Breast epithelium (tissue), 4 donors: ENCODE data around the gene CEACAM19. TPM values are rescaled to one million over a fixed set of nuclear protein-coding genes. Genes with fewer than 3 reads are reported as not detected.

Experiments
- DNase-seq, 2 donors: peaks; one replicate each; pipeline ENCODE4 v3.0.0-alpha.2; 2019; ENCODE audit warnings: low spot score in 2 of 2
- H3K27ac ChIP-seq, 2 donors: fragments of 200-600 bp; sonication (generic) in 1 of 2; one replicate each; pipeline ENCODE4 v1.5.1; 2016 to 2019; ENCODE audit warnings: mild to moderate bottlenecking in 1 of 2
- H3K27me3 ChIP-seq, 2 donors: fragments of 200-600 bp; sonication (generic) in 1 of 2; one replicate each; pipeline versions ENCODE4 v1.5.1 to v1.6.0; 2017 to 2019; ENCODE audit warnings: control low read depth in 1 of 2, mild to moderate bottlenecking in 1 of 2
- H3K36me3 ChIP-seq: fragments of 200-600 bp; one replicate; pipeline ENCODE4 v1.5.1; 2019
- H3K4me1 ChIP-seq, 2 donors: fragments of 200-600 bp; sonication (generic); one replicate each; pipeline ENCODE4 v1.5.1; 2016 to 2019; ENCODE audit warnings: control low read depth in 1 of 2
- H3K4me3 ChIP-seq, 3 donors: fragments of 200-600 bp; sonication (generic); 1 replicate in 2 of 3; 2 replicates in 1 of 3; pipeline ENCODE4 v1.5.1; 2016 to 2019; ENCODE audit warnings: mild to moderate bottlenecking in 3 of 3, moderate library complexity in 2 of 3
- H3K9me3 ChIP-seq, 2 donors: fragments of 200-600 bp; sonication (generic) in 1 of 2; one replicate each; pipeline ENCODE4 v1.5.1; 2016 to 2019; ENCODE audit warnings: control low read depth in 1 of 2
- CTCF ChIP-seq, 3 donors: fragments of 450-650 bp; IDR thresholded peaks; one replicate each; pipeline ENCODE4 v1.5.1; 2016 to 2017; ENCODE audit warnings: antibody characterized with exemption in 3 of 3, mild to moderate bottlenecking in 3 of 3, moderate library complexity in 3 of 3
- POLR2A ChIP-seq: fragments of 450-650 bp; IDR thresholded peaks from one replicate; pipeline ENCODE4 v1.6.1; 2016; ENCODE audit warnings: antibody characterized with exemption, mild to moderate bottlenecking, moderate library complexity
- POLR2AphosphoS5 ChIP-seq, 3 donors: sonication (generic); formaldehyde crosslinking; IDR thresholded peaks; one replicate each; pipeline ENCODE4 v1.6.1; 2017; ENCODE audit warnings: antibody characterized with exemption in 3 of 3
- intact Hi-C: fragments of 100-400 bp; cut with DNase I; formaldehyde crosslinking; loops from one replicate; pipeline ENCODE4 v1.15.1; 2023; ENCODE audit warnings: low total_unique reads
- total RNA-seq, 3 donors: library from RNA; depleted of rRNA; stranded (reverse); fragments of >200 nt; gene quantifications; one replicate each; pipeline ENCODE4 v1.1.0, GENCODE V29; 2016

CEACAM19 gene
- total RNA-seq, 3 donors from 2014 or later = 0.96 to 5.3 (median 4.9) TPM

- TF ChIP-seq POLR2AphosphoS5 (IDR thresholded peaks at IDR 0.05) (no peak), POLR2A (no peak), CTCF (IDR thresholded peaks at IDR 0.05) (no peak)
- intact Hi-C loops = no loop called here
- no peaks in the 10 kb centered on the region for H3K9me3 ChIP-seq
- DNase-seq = no peak
- no peak overlapping the region for H3K4me3 ChIP-seq
- no peaks in the 10 kb centered on the region for H3K27me3 ChIP-seq
- no peaks in the 10 kb centered on the region for H3K4me1 ChIP-seq
- H3K27ac ChIP-seq = no peak overlapping the region
- no peaks in the 10 kb centered on the region for H3K36me3 ChIP-seq
These were observed 17.9 kb upstream of the CEACAM19 start for GRCh38 chr19:44653343-44653742.

- Histone ChIP-seq H3K27ac (no peak overlapping the region), H3K36me3 (no peaks in the 10 kb centered on the region), H3K4me3 (no peak overlapping the region), H3K4me1 (no peaks in the 10 kb centered on the region), H3K9me3 (no peaks in the 10 kb centered on the region), H3K27me3 (no peaks in the 10 kb centered on the region)
- DNase-seq = peak; percentile 50 to 78
- TF ChIP-seq POLR2AphosphoS5 (IDR thresholded peaks at IDR 0.05) (no peak), CTCF (IDR thresholded peaks at IDR 0.05) (peak in 2 of 3 donors; percentile 51 to 60), POLR2A (no peak)
- intact Hi-C loops = no loop called here
These were observed 17.1 kb upstream of the CEACAM19 start for GRCh38 chr19:44653977-44654774.

GRCh38 chr19:44657211-44657921 is 13.9 kb upstream of the CEACAM19 start:
- intact Hi-C loops = no loop called here
- no peak overlapping the region for H3K27ac ChIP-seq
- peak in 1 of 2 donors; percentile 23 for DNase-seq
- no peak overlapping the region for H3K4me3 ChIP-seq
- TF ChIP-seq POLR2AphosphoS5 (IDR thresholded peaks at IDR 0.05) = no peak
- TF ChIP-seq POLR2A = no peak
- TF ChIP-seq CTCF (IDR thresholded peaks at IDR 0.05) = peak; percentile 59 to 82 (median 79)
- no peaks in the 10 kb centered on the region for H3K27me3 ChIP-seq
- no peaks in the 10 kb centered on the region for H3K4me1 ChIP-seq
- no peaks in the 10 kb centered on the region for H3K36me3 ChIP-seq
- no peaks in the 10 kb centered on the region for H3K9me3 ChIP-seq

GRCh38 chr19:44658069-44658733 is 13.1 kb upstream of the CEACAM19 start:
- no peak for DNase-seq
- no peak for TF ChIP-seq POLR2AphosphoS5 (IDR thresholded peaks at IDR 0.05)
- TF ChIP-seq POLR2A = no peak
- TF ChIP-seq CTCF (IDR thresholded peaks at IDR 0.05) = no peak
- H3K9me3 ChIP-seq = no peaks in the 10 kb centered on the region
- no peak overlapping the region for H3K27ac ChIP-seq
- H3K4me1 ChIP-seq = no peaks in the 10 kb centered on the region
- H3K36me3 ChIP-seq = no peaks in the 10 kb centered on the region
- intact Hi-C loops = no loop called here
- no peak overlapping the region for H3K4me3 ChIP-seq
- H3K27me3 ChIP-seq = no peaks in the 10 kb centered on the region
